ENCODE measurements around the gene CTCF.

Gene CTCF

GRCh38 chr16:67606632-67607031, 44.3 kb downstream of the CTCF start:
- no peak for DNase-seq

DNA sequence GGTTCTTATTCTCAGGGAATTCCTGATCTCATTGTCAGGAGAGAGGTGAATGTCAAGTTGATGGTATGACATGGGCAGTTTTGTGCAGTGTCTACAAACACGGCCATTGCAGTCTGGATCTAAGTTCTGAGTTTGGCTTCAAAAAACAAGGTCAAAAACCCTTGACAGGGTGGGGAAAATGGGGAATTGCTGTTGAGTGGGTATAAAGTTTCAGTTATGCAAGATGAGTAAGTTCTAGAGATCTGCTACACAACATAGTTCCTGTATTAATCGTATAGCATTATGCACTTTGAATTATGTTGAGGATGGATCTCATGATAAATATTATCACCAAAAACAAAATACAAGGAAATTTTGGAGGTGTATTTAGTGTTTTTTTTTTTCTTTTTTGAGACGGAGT, 46.0 kb downstream of the CTCF start:
- no peak for DNase-seq

GRCh38 chr16:67613808-67614207, 51.5 kb downstream of the CTCF start:
- no peak for DNase-seq

DNA sequence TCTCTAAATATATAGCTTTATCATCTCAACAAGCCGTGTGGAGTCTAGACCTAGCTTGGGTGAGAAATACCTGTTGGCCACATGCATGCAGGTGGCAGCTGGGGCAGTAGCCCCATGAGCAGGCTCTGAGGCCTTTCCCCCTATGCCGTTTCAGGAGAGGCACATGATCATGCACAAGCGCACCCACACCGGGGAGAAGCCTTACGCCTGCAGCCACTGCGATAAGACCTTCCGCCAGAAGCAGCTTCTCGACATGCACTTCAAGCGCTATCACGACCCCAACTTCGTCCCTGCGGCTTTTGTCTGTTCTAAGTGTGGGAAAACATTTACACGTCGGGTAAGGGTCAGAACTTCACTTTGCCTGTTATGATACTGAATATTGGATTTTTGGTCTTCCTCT, 65.9 kb downstream of the CTCF start:
- DNase-seq, result no peak

- DNase-seq, result no peak
Measured at GRCh38 chr16:67632415-67633172, 70.3 kb downstream of the CTCF start.

DNA sequence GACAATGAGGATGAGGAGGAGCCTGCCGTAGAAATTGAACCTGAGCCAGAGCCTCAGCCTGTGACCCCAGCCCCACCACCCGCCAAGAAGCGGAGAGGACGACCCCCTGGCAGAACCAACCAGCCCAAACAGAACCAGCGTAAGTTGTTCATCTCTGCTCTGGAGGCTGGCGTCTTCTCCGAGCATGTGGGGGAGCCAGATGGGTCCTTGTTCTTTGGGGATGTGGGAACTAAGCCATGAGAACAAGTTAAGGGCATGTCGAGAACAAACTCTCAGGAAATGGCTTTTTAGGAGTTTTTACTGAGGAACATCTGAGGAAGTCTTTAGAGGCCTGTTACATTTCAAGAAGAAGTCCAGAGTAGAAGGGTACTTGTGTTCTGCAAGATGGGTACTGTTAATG, 74.4 kb downstream of the CTCF start:
- no peak for DNase-seq

- DNase-seq, result no peak
Measured at GRCh38 chr16:67637625-67638024, 75.3 kb downstream of the CTCF start.

DNA sequence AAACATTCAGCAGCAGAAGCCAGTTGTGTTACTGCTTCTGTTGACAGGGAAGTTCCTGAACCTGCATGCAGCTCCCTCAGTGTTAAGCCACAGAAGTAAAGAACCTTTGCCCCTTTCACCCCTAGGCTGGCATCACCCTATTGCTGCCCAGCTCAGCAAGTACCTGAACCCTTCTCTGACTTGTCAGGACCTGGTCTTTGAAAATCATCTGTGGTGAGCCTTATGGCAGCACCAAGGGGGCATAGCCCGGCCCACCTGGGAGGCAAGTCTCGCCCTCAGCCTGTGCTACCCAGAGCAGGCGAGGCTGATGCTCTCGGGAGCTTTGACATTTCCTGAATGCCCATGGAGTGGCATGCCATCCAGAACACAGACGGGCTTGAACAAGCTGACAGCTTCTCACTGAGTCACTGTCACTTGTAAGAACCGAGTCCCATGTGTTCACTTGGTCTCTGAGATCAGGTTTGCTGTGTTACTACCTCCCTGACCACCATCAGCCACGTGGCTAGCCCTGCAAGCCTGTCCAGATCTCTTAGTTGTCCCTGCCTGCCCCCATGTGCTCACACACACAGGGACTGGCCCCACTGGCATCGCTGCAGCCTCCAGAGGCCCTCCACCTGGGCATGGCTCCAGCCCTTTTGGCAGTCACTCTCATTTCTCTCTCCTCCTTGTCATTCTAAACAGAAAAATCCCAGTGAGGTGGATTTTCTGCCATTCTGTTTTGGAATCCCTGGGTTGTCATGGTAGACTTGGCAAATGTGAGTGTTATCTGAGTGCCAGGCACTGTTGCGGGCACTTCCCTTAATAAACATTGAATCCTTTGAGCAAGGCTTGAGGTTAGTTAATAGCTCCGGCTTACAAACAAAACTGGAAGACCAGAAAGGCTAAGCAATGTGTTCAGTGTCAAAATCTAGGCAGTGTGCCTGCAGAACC, 79.7 kb downstream of the CTCF start:
- no peak for DNase-seq

DNA sequence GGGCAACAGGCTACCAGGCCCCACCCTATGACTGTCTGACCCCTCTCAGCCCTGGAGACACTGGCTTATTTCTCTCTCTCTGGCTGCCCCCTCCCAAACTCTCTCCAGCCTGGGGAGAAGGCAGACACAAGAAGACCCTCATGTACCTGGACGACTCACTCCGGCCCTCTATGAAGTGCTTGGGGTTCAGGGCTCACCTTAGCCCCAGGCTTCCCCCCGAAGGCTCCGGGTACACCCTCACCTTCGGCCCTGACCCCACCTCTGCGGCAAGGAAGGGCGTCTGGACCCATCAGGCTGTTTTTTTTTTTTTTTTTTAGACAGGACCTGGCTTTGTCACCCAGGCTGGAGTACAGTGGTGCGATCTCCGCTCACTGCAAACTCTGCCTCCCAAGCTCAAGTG, 81.7 kb downstream of the CTCF start:
- no peak for DNase-seq

DNA sequence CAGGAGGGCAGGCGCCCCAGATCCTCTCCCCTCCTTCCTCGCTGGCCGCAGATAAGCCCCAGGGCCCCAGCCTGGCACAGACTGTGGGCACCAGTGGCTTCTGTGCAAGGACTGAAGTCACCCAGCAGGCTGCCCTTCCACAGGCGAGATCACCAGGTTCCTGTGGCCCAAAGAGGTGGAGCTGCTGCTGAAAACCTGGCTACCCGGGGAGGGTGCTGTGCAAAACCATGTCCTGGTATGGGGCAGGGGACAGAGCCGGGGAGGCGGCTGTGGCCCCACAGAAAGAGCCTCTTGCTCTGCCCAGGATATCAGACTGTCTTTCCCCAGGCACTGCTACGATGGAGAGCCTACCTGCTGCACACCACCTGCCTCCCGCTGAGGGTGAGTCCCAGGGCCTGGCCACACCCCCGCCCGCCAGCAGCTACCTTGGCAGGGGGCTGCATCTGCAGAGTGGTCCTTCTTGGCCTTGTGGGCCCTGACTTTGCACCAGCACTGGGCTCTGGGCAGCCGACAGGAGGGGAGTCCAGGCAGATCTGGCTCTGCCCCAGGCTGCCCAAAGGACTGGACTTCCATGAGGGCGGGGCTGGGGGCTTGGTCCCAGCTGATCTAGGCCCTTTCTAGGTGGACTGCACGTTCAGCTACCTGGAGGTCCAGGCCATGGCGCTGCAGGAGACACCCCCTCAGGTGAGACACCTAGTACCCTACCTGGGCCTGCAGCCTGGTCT, 83.2 kb downstream of the CTCF start:
- no peak for DNase-seq

DNA sequence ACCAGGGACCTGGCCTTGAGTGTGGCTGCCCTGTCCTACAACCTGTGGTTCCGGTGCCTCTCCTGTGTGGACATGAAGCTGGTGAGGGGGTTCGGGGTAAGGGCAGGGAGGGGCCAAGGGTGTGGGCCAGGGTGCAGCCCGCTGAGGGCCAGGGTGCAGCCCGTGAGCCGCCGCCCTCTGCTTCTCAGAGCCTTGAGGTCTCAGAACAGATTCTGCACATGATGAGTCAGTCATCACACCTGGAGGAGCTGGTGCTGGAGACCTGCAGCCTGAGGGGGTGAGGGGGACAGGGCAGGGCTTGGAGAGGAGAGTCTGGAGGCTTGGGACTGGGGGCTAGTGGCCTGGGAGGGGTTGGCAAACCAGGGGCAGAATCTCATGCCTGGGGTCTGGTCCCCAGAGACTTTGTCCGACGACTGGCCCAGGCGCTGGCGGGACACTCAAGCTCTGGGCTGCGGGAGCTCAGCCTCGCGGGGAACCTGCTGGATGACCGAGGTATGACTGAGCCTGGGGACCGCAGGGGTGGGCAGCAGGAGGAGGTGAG, 84.9 kb downstream of the CTCF start:
- no peak for DNase-seq

- no peak for DNase-seq
Measured at GRCh38 chr16:67647681-67648080, 85.4 kb downstream of the CTCF start.

DNA sequence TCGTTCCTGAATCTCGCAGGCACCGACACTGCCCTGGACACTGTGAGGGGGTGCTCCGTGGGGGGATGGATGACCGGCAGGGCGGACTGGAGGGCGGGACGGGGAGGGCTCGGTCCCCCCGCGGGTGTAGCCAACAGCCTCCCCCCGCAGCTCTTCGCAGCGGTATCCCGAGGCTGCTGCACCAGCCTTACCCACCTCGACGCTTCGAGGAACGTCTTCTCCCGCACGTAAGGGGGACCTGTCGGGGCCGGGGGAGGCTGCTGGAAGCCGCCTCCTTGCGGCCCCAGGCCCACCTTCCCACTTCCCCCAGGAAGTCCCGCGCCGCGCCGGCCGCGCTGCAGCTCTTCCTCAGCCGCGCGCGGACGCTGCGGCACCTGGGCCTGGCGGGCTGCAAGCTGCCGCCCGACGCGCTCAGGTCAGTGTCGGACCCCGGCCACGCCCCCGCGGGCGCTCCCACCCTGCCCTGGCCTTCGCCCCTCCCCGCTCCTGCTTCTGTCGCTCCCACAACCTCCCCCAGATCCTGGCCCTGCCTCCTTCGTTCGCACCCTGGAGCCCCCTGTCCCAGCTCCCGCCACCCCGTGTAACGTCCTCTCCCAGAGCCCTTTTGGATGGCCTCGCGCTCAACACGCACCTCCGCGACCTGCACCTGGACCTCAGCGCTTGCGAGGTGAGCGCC, 85.9 kb downstream of the CTCF start:
- no peak for DNase-seq

DNA sequence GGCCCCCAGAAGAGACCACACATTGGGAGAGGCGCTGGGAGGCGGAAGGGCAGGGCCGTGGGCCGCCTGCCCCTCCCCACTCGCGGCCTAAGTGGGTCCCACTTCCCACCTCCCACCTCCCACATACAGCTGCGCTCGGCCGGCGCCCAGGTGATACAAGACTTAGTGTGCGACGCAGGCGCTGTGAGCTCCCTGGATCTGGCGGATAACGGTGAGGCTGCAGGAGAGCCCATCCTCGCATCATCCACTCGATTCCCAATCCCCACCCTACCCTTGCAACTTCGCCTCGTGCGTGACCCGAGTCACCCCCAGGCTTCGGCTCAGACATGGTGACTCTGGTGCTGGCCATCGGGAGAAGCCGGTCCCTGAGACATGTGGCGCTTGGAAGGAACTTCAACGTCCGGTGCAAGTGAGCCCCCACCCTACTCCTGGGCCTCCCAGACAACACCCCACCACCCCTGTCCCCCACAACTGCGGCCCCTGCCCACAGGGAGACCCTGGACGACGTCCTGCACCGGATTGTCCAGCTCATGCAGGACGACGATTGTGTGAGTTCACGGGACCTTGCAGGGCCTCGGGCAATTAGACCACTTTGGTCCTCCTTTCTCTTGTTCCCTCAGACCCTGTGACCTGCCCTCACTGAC, 86.6 kb downstream of the CTCF start:
- no peak for DNase-seq

DNA sequence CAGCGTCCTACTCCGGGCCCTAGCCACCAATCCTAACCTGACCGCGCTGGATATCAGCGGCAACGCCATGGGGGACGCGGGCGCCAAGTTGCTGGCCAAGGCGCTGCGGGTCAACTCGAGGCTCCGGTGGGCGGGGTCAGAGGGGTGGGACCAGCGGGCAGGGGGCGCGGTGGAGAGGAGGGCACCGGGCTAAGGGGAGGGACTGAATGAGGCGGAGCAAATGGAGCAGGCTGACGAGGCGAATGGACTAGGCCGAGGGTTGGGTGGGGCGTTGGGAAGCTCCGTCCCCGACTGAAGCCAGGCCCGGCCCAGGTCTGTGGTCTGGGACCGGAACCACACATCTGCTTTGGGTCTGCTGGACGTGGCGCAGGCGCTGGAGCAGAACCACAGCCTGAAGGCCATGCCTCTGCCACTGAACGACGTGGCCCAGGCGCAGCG, 87.2 kb downstream of the CTCF start:
- DNase-seq, result no peak

DNA sequence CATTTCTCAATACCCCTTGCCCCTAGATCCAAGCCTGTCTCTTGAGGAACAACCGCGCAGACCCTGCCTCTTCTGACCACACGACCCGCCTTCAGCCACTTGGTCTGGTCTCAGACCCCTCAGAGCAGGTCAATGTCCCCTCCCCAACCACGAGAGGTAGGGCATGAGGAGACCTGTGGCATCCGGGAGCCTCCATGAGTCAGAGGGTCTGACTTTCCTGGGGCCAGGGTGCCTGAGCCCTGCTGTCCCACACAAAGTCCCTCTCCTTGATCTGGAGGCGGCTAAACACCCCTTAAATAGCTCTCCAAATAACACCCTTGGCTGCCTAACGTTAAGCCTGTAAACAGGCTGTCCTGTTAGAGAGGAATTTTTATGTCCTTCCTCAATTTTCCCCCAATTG, 87.7 kb downstream of the CTCF start:
- no peak for DNase-seq

DNA sequence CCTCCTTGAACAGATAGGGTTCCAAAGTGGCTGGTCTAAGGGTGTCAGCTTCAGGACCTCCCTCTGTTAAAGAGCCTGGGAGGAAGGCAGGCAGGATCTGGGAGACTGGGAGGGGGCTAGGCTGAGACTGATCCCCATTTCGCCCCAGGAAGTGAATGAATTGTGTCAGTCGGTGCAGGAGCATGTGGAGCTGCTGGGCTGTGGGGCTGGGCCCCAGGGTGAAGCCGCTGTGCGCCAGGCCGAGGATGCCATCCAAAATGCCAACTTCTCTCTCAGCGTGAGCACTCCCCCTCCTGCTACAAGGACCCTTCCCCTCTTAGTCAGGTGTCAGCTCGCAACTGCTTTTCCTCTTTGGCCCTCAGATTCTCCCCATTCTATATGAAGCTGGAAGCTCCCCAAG, 88.7 kb downstream of the CTCF start:
- DNase-seq, result no peak

GRCh38 chr16:67651847-67652246, 89.5 kb downstream of the CTCF start:
- DNase-seq, result no peak

DNA sequence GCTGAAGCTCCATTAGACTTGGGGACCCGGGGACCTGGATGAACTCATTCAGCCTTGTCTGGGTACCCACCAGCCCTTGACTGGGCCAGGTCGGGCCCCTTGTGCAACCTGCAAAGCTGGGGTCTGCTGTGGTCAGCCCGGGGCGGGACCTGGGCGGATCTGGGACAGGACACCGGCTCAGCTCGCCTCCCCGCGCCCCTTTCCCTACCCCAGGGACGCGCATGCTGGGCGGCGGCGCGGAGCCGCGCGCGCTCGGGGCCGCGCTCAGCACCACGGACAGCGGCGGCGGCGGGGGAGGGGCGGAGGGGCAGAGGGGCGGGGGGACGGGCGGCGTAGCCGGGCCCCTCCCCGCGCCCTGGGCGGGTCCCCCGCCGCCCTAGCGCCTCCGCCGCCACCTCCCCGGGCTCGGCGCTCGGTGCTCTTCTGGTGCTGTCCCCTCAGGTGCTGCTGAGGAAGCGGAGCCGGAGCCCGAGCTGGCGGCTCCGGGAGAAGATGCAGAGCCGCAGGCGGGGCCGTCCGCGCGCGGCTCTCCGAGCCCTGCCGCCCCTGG, 90.3 kb downstream of the CTCF start:
- DNase-seq, result no peak

DNA sequence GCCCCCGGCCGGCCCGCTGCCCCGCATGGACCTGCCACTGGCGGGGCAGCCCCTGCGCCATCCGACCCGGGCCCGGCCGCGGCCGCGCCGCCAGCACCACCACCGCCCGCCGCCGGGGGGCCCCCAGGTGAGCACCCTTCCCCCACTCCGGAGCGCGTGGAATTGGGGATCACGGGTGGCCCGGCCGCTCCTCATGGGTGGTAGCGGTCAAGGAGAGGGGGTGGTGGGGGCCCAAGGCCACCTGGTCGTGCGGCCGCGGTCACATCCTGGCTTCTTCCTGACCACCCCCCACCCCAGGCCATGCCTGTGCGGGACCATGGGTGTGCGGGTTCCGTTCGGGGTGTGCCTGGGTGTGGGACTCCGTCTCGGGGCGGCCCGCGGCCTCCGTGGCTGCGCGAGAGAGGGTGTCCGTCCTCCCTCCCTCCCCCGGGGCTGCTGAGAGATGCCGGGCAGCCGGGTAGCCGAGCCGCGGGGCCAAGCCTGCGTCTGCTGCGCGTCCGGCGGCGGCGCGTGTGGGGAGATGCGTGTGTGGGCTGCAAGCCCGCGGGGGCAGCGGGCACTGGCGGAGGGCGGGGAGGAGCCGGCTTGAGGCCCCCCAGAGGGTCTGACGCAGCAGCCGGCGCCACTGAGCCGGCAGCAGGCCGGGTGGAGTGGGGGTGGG, 90.9 kb downstream of the CTCF start:
- no peak for DNase-seq

DNA sequence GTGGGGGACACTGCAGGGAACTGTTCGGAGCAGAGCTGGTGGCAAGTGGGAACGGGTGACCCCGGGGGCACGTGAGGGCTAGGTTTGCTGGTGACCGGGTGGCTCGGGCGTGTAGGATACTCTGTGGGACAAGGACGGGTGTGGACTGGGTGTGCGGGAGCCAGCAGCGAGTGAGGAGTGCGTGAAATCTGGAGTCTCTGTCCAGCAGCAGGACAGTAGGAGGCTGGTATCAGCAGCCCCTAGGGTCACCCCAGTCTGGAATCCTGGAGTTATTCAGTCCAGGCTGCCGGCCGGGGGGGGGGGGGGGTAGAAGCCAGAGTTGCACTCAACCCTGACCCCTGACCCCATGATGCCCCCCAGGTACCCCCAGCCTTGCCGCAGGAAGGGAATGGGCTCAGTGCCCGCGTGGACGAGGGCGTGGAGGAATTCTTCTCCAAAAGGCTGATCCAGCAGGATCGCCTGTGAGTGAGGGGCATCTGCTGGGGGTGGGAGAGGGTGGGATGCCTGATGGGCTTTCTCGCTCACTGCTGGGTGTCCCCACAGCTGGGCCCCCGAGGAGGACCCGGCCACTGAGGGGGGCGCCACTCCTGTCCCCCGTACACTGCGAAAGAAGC, 91.6 kb downstream of the CTCF start:
- DNase-seq, result no peak
